22Rv1 (cell line): ENCODE measurements around the gene MARCHF3.

Experiments used
- CTCF ChIP-seq: fragments of 450-650 bp; IDR thresholded peaks from 2 replicates; pipeline ENCODE4 v1.5.1; 2017; ENCODE audit warnings: mild to moderate bottlenecking
- ZFX ChIP-seq: fragments of 450-650 bp; IDR thresholded peaks from 2 replicates; pipeline ENCODE4 v1.6.1; 2017; ENCODE audit warnings: antibody characterized with exemption, borderline replicate concordance

DNA sequence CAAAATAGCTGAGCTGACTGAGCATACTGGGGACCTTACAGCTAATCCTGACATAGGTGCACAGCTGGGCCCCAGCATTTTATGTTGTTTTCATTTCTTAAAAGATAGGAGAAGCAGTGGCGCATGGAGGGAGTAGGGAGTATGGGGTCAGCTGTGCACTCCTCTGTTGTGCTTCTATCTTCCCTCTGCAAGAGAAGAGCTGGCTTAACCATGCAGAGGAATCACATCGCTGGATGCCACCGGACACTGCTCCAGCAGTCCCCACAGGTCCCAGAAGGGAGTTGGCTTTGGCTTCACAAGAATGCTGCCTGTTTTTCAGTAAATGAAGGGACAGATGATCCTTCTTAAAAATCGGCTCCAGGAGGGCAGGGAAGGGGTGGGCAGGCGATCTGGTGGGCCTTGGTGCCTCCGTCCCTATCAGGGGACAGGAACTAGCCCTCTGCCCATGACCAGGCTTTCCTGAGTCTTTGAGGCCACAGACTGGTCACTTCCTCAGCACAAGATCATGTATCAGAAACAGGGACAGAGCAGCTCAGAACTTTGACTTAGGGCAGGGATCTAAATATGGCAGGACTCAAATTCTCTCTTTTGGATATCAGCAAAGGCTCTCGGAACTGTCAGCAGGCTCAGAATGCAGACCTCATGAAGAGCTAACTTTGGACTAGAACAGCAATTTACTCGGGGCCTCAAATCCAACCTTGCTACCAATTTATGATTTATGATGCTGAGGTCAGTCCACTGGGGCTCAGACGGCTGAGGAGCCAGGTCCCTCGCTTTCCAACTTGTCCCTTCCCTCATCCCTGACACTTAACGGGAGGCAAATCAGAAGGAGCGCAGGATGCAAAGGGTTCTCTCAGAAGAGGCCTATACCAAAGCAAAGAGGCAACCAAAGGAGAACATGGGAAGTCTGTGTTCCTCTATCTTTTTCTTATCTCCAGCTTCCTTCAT lies 47.2 kb downstream of the MARCHF3 start:
- no peak for TF ChIP-seq CTCF
- TF ChIP-seq ZFX: no peak
